ENCODE results near the gene EXOC3L1. TPM values are rescaled to one million over a fixed set of nuclear protein-coding genes. Genes with fewer than 3 reads are reported as not detected.

Gene EXOC3L1
- total RNA-seq, 1 donor from 2014 or later, result 0.45 TPM

- FAIRE-seq (no peak), DNase-seq (ENCODE audit: low read depth) (no peak)
- Histone ChIP-seq H3K9ac (ENCODE audit: low read length) (no peak overlapping the region), H4K20me1 (ENCODE audit: insufficient read depth, low read length) (peaks cover 31% of the 10 kb centered on the region), H3K36me3 (ENCODE audit: insufficient read depth, low read length) (peaks cover 35% of the 10 kb centered on the region), H3K79me2 (ENCODE audit: insufficient read depth, low read length) (peaks cover 50% of the 10 kb centered on the region), H3K4me1 (ENCODE audit: insufficient read depth, low read length) (peaks cover 20% of the 10 kb centered on the region), H3K4me2 (ENCODE audit: low read length) (no peak overlapping the region), H3K9me3 (ENCODE audit: insufficient read depth, low read depth, low read length) (no peaks in the 10 kb centered on the region), H3K27ac (ENCODE audit: low read depth, low read length) (no peak overlapping the region), H2AFZ (ENCODE audit: low read depth, low read length) (no peak overlapping the region), H3K4me3 (ENCODE audit: insufficient read depth, low read depth, low read length) (no peak overlapping the region), H3K27me3 (ENCODE audit: insufficient read depth, low read length) (no peaks in the 10 kb centered on the region)
- no peak overlapping the region for H3K4me3 Mint-ChIP-seq (ENCODE audit: unreplicated experiment)
- H3K9me3 Mint-ChIP-seq (ENCODE audit: unreplicated experiment), result no peaks in the 10 kb centered on the region
- no peak overlapping the region for H3K27ac Mint-ChIP-seq (ENCODE audit: unreplicated experiment)
- H3K27me3 Mint-ChIP-seq (ENCODE audit: low read depth, unreplicated experiment), result no peaks in the 10 kb centered on the region
- H3K36me3 Mint-ChIP-seq (ENCODE audit: low read depth, unreplicated experiment), result peaks cover 11% of the 10 kb centered on the region
- peaks cover 3% of the 10 kb centered on the region for H3K4me1 Mint-ChIP-seq (ENCODE audit: low read depth, unreplicated experiment)
- TF ChIP-seq EZH2 (IDR thresholded peaks at IDR 0.05; ENCODE audit: insufficient read depth, low read length) (no peak), CTCF (IDR thresholded peaks at IDR 0.05; ENCODE audit: insufficient read depth, low read depth, low read length) (no peak)
Observed at GRCh38 chr16:67229906-67230808, 40.2 kb upstream of the EXOC3L1 start.

GRCh38 chr16:67228905-67229304 lies 39.0 kb upstream of the EXOC3L1 start:
- Mint-ChIP-seq H3K36me3 (ENCODE audit: low read depth, unreplicated experiment) (peaks cover 7% of the 10 kb centered on the region), H3K27me3 (ENCODE audit: low read depth, unreplicated experiment) (no peaks in the 10 kb centered on the region)
- H3K79me2 ChIP-seq (ENCODE audit: insufficient read depth, low read length), result peaks cover 50% of the 10 kb centered on the region

More at GRCh38 chr16:67228905-67229304, 39.0 kb upstream of the EXOC3L1 start:
- Mint-ChIP-seq H3K4me1 (ENCODE audit: low read depth, unreplicated experiment) (peaks cover 3% of the 10 kb centered on the region), H3K27ac (ENCODE audit: unreplicated experiment) (peak overlapping the region; percentile 41), H3K9me3 (ENCODE audit: unreplicated experiment) (no peaks in the 10 kb centered on the region), H3K4me3 (ENCODE audit: unreplicated experiment) (peak overlapping the region; percentile 69)
- no peak for FAIRE-seq
- peaks cover 20% of the 10 kb centered on the region for H3K4me1 ChIP-seq (ENCODE audit: insufficient read depth, low read length)
- no peak overlapping the region for H3K4me2 ChIP-seq (ENCODE audit: low read length)
- peaks cover 31% of the 10 kb centered on the region for H4K20me1 ChIP-seq (ENCODE audit: insufficient read depth, low read length)
- H3K9ac ChIP-seq (ENCODE audit: low read length), result no peak overlapping the region
- H3K9me3 ChIP-seq (ENCODE audit: insufficient read depth, low read depth, low read length), result no peaks in the 10 kb centered on the region
- TF ChIP-seq CTCF (IDR thresholded peaks at IDR 0.05; ENCODE audit: insufficient read depth, low read depth, low read length) (no peak), EZH2 (IDR thresholded peaks at IDR 0.05; ENCODE audit: insufficient read depth, low read length) (no peak)
- no peak overlapping the region for H2AFZ ChIP-seq (ENCODE audit: low read depth, low read length)
- no peak overlapping the region for H3K4me3 ChIP-seq (ENCODE audit: insufficient read depth, low read depth, low read length)
- no peak overlapping the region for H3K27ac ChIP-seq (ENCODE audit: low read depth, low read length)
- DNase-seq (ENCODE audit: low read depth), result no peak
- H3K36me3 ChIP-seq (ENCODE audit: insufficient read depth, low read length), result peaks cover 35% of the 10 kb centered on the region
- no peaks in the 10 kb centered on the region for H3K27me3 ChIP-seq (ENCODE audit: insufficient read depth, low read length)

Data from astrocyte (in vitro differentiated cells and primary cell).